HepG2 (cell line): ENCODE results near the gene FAM83F. TPM values are rescaled to one million over a fixed set of nuclear protein-coding genes. Genes with fewer than 3 reads are reported as not detected.

Experiments used
- ATAC-seq: fragments of 200-7000 bp; cut with Tn5 transposase; 3 replicates; pipeline ENCODE4 v1.9.1; 2020; ENCODE audit warnings: mild to moderate bottlenecking, moderate library complexity
- BruUV-seq: library from RNA; stranded (reverse); fragments of 400-500 nt; replicated peaks from 2 replicates; lab custom pipeline; 2021; lab: Mats Ljungman, UMichigan
- CTCF ChIA-PET: fragments of 300-600 bp; formaldehyde crosslinking; extraction: SDS; loops from one replicate; lab custom pipeline; 2021; ENCODE audit warnings: low total read pairs, inconsistent platforms, low intra/inter-chr PET ratio; lab: Yijun Ruan, JAX
- POLR2A ChIA-PET: fragments of 350-600 bp; sonication (Branson Sonifier 250); formaldehyde crosslinking; loops from one replicate; lab custom pipeline; 2020; ENCODE audit warnings: antibody characterized with exemption, inconsistent platforms; lab: Yijun Ruan, JAX
- DNase-seq: peaks from one replicate; pipeline ENCODE4 v3.0.0-alpha.2; 2015; ENCODE audit warnings: low spot score
- FAIRE-seq: peaks from 3 replicates; lab custom pipeline; 2011; peaks lifted over from hg19 to GRCh38; lab: Jason Lieb, UNC
- H2AFZ ChIP-seq: one replicate; pipeline ENCODE4 v1.6.1; 2011; ENCODE audit warnings: low read length, inconsistent platforms
- H3K27ac ChIP-seq: fragments of 300-600 bp; 3 replicates; pipeline ENCODE4 v1.8.0; 2011; ENCODE audit warnings: mixed run types, mild to moderate bottlenecking, mixed read lengths, low read length, inconsistent platforms; ENCODE audit not compliant: insufficient read depth; ENCODE audit errors: extremely low read length
- H3K27me3 ChIP-seq, 2 experiments: fragments of 200-600 bp in 1 of 2; 2 replicates in 1 of 2; 3 replicates in 1 of 2; pipeline versions ENCODE4 v1.6.0 to v1.8.0; 2011; ENCODE audit warnings: low read length in 2 of 2, mild to moderate bottlenecking in 2 of 2, moderate library complexity in 2 of 2, inconsistent platforms in 1 of 2; ENCODE audit not compliant: insufficient read depth in 2 of 2, control insufficient read depth in 1 of 2
- H3K36me3 ChIP-seq, 2 experiments: fragments of 200-600 bp in 1 of 2; replicated peaks in 1 of 2; 2 replicates in 1 of 2; 3 replicates in 1 of 2; pipeline versions ENCODE4 v1.5.1 to v1.8.0; 2011; ENCODE audit warnings: low read length in 2 of 2, inconsistent platforms in 1 of 2; ENCODE audit not compliant: insufficient read depth in 2 of 2, control insufficient read depth in 1 of 2
- H3K4me1 ChIP-seq: 2 replicates; pipeline ENCODE4 v1.5.1; 2012; ENCODE audit warnings: low read length, inconsistent platforms; ENCODE audit not compliant: insufficient read depth
- H3K4me2 ChIP-seq: 2 replicates; pipeline ENCODE4 v1.6.0; 2011; ENCODE audit warnings: low read depth, low read length, inconsistent platforms
- H3K4me3 ChIP-seq, 3 experiments: fragments of 200-600 bp in 1 of 3; sonication (generic), shearing (Covaris generic) in 1 of 3; replicated peaks in 1 of 3; 2 replicates each; pipeline ENCODE4 v1.5.1; 2011 to 2016; ENCODE audit warnings: low read length in 3 of 3, inconsistent platforms in 2 of 3, low read depth in 2 of 3, mild to moderate bottlenecking in 2 of 3, control low read depth in 1 of 3, mixed read lengths in 1 of 3; ENCODE audit not compliant: insufficient read depth in 1 of 3
- H3K79me2 ChIP-seq: one replicate; pipeline ENCODE4 v1.6.1; 2011; ENCODE audit warnings: low read length, inconsistent platforms; ENCODE audit not compliant: insufficient read depth
- H3K9ac ChIP-seq: 2 replicates; pipeline ENCODE4 v1.6.0; 2011; ENCODE audit warnings: mild to moderate bottlenecking, low read depth, low read length, inconsistent platforms; ENCODE audit not compliant: insufficient read depth
- H3K9me3 ChIP-seq: 2 replicates; pipeline ENCODE4 v1.5.1; 2012; ENCODE audit warnings: mild to moderate bottlenecking, low read length
- H4K20me1 ChIP-seq: 2 replicates; pipeline ENCODE4 v1.6.0; 2011; ENCODE audit warnings: inconsistent platforms, mild to moderate bottlenecking, low read length, moderate library complexity; ENCODE audit not compliant: insufficient read depth
- DPF2 ChIP-seq: sonication (generic); formaldehyde crosslinking; IDR thresholded peaks from 2 replicates; pipeline ENCODE4 v1.4.0; 2020; ENCODE audit warnings: mild to moderate bottlenecking, low read depth, missing genetic modification reagents, borderline replicate concordance
- FOXA3 ChIP-seq: IDR thresholded peaks from 2 replicates; pipeline ENCODE4 v1.6.1; 2016; ENCODE audit warnings: missing genetic modification reagents, missing compliant biosample characterization
- KLF11 ChIP-seq: IDR thresholded peaks from 2 replicates; pipeline ENCODE4 v1.6.1; 2016; ENCODE audit warnings: missing compliant biosample characterization
- KMT2A ChIP-seq: sonication (generic); formaldehyde crosslinking; IDR thresholded peaks from 2 replicates; pipeline ENCODE4 v1.4.0; 2020; ENCODE audit warnings: missing genetic modification reagents
- NR2C2 ChIP-seq: sonication (generic); formaldehyde crosslinking; IDR thresholded peaks from 2 replicates; pipeline ENCODE4 v1.4.0; 2020; ENCODE audit warnings: missing genetic modification reagents, mild to moderate bottlenecking, moderate library complexity, borderline replicate concordance
- NR2F6 ChIP-seq, 2 experiments: IDR thresholded peaks; 2 replicates each; pipeline ENCODE4 v1.6.1; 2016; ENCODE audit warnings: antibody characterized with exemption in 1 of 2, mild to moderate bottlenecking in 1 of 2
- RBM22 ChIP-seq: fragments of 200-400 bp; formaldehyde crosslinking; optimal IDR thresholded peaks from 2 replicates; pipeline ENCODE3; 2017; ENCODE audit warnings: mild to moderate bottlenecking, low read length, moderate library complexity
- SAP130 ChIP-seq: IDR thresholded peaks from 2 replicates; pipeline ENCODE4 v1.6.1; 2016; ENCODE audit warnings: low read depth
- SRSF4 ChIP-seq: fragments of 200-400 bp; formaldehyde crosslinking; IDR thresholded peaks from one replicate; pipeline ENCODE4 v1.6.1; 2018; ENCODE audit warnings: mild to moderate bottlenecking, low read depth, low read length, moderate library complexity; ENCODE audit not compliant: poor library complexity, severe bottlenecking
- TSC22D2 ChIP-seq: sonication (generic); formaldehyde crosslinking; IDR thresholded peaks from 2 replicates; pipeline ENCODE4 v1.5.1; 2020; ENCODE audit warnings: missing genetic modification reagents, mild to moderate bottlenecking, borderline replicate concordance
- ZNF253 ChIP-seq: sonication (generic); formaldehyde crosslinking; IDR thresholded peaks from 2 replicates; pipeline ENCODE4 v1.8.0; 2022; ENCODE audit warnings: mild to moderate bottlenecking, missing genetic modification reagents, borderline replicate concordance
- ZNF292 ChIP-seq: sonication (generic); formaldehyde crosslinking; IDR thresholded peaks from 2 replicates; pipeline ENCODE4 v1.8.1; 2022; ENCODE audit warnings: mild to moderate bottlenecking, low read depth, missing genetic modification reagents, borderline replicate concordance
- ZNF709 ChIP-seq: sonication (generic); formaldehyde crosslinking; IDR thresholded peaks from 2 replicates; pipeline ENCODE4 v1.5.0; 2020; ENCODE audit warnings: mild to moderate bottlenecking, missing genetic modification reagents
- WGBS: methylation state at CpG from one replicate; pipeline ENCODE4 v1.1.6; 2017; ENCODE audit warnings: low lambda C conversion rate; 5-methylcytosine and 5-hydroxymethylcytosine counted together
- in situ Hi-C: cut with HindIII; loops from 2 replicates; pipeline ENCODE4 v1.10.0; 2017; ENCODE audit warnings: low pct_unique_long_range_greater_than_20kb; ENCODE audit not compliant: extremely low pct_ligation_motif_present
- intact Hi-C: fragments of 100-400 bp; cut with micrococcal nuclease; formaldehyde crosslinking; loops from one replicate; pipeline ENCODE4 v1.10.0; 2022; ENCODE audit not compliant: unreplicated experiment
- polyA plus RNA-seq, 8 experiments: library from polyadenylated mRNA; depleted of rRNA in 3 of 8; stranded (reverse) in 7 of 8; unstranded in 1 of 8; fragments of >200 nt; fragmentation: Illumina TruSeq in 4 of 8; extraction: Trizol in 4 of 8; gene quantifications; 2 replicates each; pipeline versions ENCODE4 v1.2.1 to v1.2.3, GENCODE V29; 2011 to 2016; ENCODE audit warnings: low read depth in 4 of 8, missing spikeins in 1 of 8, mixed read lengths in 1 of 8; ENCODE audit not compliant: insufficient read depth in 1 of 8
- total RNA-seq, 5 experiments: library from RNA; depleted of rRNA; stranded (reverse); fragments of >200 nt; fragmentation: Illumina TruSeq; extraction: Trizol; gene quantifications; 2 replicates each; pipeline ENCODE4 v1.2.3, GENCODE V29; 2016; ENCODE audit warnings: low read depth in 1 of 5
- TF ChIP-seq, protein P1 (sequence below): sonication (generic); formaldehyde crosslinking; IDR thresholded peaks from 2 replicates; pipeline ENCODE4 v1.8.1; 2023; ENCODE audit warnings: mild to moderate bottlenecking, missing genetic modification reagents, borderline replicate concordance
- TF ChIP-seq, protein P2 (sequence below), 2 experiments: sonication (generic) in 1 of 2; formaldehyde crosslinking in 1 of 2; IDR thresholded peaks; 2 replicates each; pipeline versions ENCODE4 v1.4.0 to v1.6.1; 2016 to 2020; ENCODE audit warnings: borderline replicate concordance in 1 of 2, low read depth in 1 of 2, mild to moderate bottlenecking in 1 of 2, missing genetic modification reagents in 1 of 2
- TF ChIP-seq, protein P3 (sequence below): sonication (generic); formaldehyde crosslinking; IDR thresholded peaks from 2 replicates; pipeline ENCODE4 v1.5.0; 2020; ENCODE audit warnings: mild to moderate bottlenecking, missing genetic modification reagents, borderline replicate concordance
- TF ChIP-seq, protein P4 (sequence below): IDR thresholded peaks from 2 replicates; pipeline ENCODE4 v1.6.1; 2016; ENCODE audit warnings: low read depth, control low read depth

Gene FAM83F
- total and polyA plus RNA-seq, 2 of the 13 experiments (the other 11 are each of a cell fraction or from before 2014, with no cell fraction given): not detected

DNA sequence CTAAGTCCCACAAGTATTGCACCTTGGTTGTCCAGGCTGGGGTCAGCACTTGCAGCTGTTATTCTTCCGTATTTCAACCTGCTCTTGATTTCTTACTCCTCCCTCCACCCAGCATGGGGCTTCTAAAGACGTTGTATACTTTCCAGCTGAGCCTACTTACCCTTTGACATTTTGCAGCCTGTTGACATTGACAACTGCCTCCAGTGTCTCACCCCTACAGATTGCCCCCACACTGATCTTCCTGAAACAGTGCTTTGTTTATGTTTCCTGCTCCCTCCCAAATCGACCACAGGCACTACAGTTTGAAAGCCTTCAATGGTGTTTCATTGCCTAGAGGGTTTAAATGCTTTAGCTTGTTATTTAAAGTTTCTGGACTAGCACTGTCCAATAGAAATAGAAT, 56.6 kb downstream of the FAM83F start:
- ATAC-seq (no peak), DNase-seq (no peak), FAIRE-seq (peak; percentile 30)
- no peaks in the 10 kb centered on the region for H3K36me3 ChIP-seq
- intact Hi-C loops (no loop called here), in situ Hi-C loops (no loop called here)
- CTCF ChIA-PET: no interaction called here
- H3K9me3 ChIP-seq: no peaks in the 10 kb centered on the region
- H3K4me2 ChIP-seq: peak overlapping the region; percentile 38; the same call in 1 of the 2 replicates
- H3K79me2 ChIP-seq: peaks cover 20% of the 10 kb centered on the region
- H3K27me3 ChIP-seq: no peaks in the 10 kb centered on the region
- no peak overlapping the region for H3K4me3 ChIP-seq
- peaks cover 21% of the 10 kb centered on the region; the same call in 1 of the 2 replicates for H4K20me1 ChIP-seq
- BruUV-seq: no TSS peak
- peaks cover 11% of the 10 kb centered on the region for H3K4me1 ChIP-seq
- no peak overlapping the region for H3K9ac ChIP-seq
- POLR2A ChIA-PET: no interaction called here
- 15% methylated on average over 3 of the region's 3 CpGs for WGBS
- H3K27ac ChIP-seq: no peak overlapping the region
- no peak overlapping the region for H2AFZ ChIP-seq
- no peak for TF ChIP-seq ZNF253 (CRISPR knock-in tag)
- TF ChIP-seq DPF2 (CRISPR knock-in tag): no peak
- 0 out of 2 replicates have a peak, but pooled peaks have one; percentile 29 for TF ChIP-seq SAP130 (CRISPR knock-in tag)
- no peak for TF ChIP-seq KLF11 (CRISPR knock-in tag)
- TF ChIP-seq ZNF709 (CRISPR knock-in tag): no peak
- TF ChIP-seq, protein P1, sequence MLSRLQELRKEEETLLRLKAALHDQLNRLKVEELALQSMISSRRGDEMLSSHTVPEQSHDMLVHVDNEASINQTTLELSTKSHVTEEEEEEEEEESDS (CRISPR knock-in tag): no peak
- TF ChIP-seq FOXA3: peak; percentile 54
- no peak for TF ChIP-seq KMT2A
- no peak for TF ChIP-seq RBM22
- no peak for TF ChIP-seq ZNF292 (CRISPR knock-in tag)
- TF ChIP-seq, protein P2, sequence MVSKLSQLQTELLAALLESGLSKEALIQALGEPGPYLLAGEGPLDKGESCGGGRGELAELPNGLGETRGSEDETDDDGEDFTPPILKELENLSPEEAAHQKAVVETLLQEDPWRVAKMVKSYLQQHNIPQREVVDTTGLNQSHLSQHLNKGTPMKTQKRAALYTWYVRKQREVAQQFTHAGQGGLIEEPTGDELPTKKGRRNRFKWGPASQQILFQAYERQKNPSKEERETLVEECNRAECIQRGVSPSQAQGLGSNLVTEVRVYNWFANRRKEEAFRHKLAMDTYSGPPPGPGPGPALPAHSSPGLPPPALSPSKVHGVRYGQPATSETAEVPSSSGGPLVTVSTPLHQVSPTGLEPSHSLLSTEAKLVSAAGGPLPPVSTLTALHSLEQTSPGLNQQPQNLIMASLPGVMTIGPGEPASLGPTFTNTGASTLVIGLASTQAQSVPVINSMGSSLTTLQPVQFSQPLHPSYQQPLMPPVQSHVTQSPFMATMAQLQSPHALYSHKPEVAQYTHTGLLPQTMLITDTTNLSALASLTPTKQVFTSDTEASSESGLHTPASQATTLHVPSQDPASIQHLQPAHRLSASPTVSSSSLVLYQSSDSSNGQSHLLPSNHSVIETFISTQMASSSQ (IDR thresholded peaks at IDR 0.05; ENCODE audit: low read depth): no peak
- TF ChIP-seq, protein P2 (CRISPR knock-in tag; IDR thresholded peaks at IDR 0.05; ENCODE audit: borderline replicate concordance): no peak
- TF ChIP-seq SRSF4: no peak
- TF ChIP-seq, protein P3, sequence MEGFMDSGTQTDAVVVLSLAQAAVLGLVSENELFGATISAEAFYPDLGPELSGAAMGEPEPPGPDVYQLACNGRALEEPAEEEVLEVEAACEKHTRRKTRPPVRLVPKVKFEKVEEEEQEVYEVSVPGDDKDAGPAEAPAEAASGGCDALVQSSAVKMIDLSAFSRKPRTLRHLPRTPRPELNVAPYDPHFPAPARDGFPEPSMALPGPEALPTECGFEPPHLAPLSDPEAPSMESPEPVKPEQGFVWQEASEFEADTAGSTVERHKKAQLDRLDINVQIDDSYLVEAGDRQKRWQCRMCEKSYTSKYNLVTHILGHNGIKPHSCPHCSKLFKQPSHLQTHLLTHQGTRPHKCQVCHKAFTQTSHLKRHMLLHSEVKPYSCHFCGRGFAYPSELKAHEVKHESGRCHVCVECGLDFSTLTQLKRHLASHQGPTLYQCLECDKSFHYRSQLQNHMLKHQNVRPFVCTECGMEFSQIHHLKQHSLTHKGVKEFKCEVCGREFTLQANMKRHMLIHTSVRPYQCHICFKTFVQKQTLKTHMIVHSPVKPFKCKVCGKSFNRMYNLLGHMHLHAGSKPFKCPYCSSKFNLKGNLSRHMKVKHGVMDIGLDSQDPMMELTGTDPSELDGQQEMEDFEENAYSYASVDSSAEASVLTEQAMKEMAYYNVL (CRISPR knock-in tag): no peak
- TF ChIP-seq, protein P4, sequence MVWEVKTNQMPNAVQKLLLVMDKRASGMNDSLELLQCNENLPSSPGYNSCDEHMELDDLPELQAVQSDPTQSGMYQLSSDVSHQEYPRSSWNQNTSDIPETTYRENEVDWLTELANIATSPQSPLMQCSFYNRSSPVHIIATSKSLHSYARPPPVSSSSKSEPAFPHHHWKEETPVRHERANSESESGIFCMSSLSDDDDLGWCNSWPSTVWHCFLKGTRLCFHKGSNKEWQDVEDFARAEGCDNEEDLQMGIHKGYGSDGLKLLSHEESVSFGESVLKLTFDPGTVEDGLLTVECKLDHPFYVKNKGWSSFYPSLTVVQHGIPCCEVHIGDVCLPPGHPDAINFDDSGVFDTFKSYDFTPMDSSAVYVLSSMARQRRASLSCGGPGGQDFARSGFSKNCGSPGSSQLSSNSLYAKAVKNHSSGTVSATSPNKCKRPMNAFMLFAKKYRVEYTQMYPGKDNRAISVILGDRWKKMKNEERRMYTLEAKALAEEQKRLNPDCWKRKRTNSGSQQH (CRISPR knock-in tag): no peak
- TF ChIP-seq TSC22D2 (CRISPR knock-in tag): no peak
- peak; percentile 55; the same call in 1 of the 2 replicates for TF ChIP-seq NR2F6 (IDR thresholded peaks at IDR 0.05)
- TF ChIP-seq NR2F6 (CRISPR knock-in tag; IDR thresholded peaks at IDR 0.05): no peak
- 0 out of 2 replicates have a peak, but pooled peaks have one; percentile 26 for TF ChIP-seq NR2C2 (CRISPR knock-in tag)
